SK-N-SH (cell line): ENCODE data around the gene R3HCC1L. TPM values are rescaled to one million over a fixed set of nuclear protein-coding genes. Genes with fewer than 3 reads are reported as not detected.

ENCODE experiments used
- CTCF ChIA-PET: fragments of 300-600, 350-600 bp; formaldehyde crosslinking; extraction: SDS; loops from one replicate; lab custom pipeline; 2021; lab: Yijun Ruan, JAX
- POLR2A ChIA-PET: fragments of 350-600 bp; sonication (Branson Sonifier 250); formaldehyde crosslinking; extraction: SDS; loops from one replicate; lab custom pipeline; 2020; ENCODE audit warnings: antibody characterized with exemption, inconsistent platforms; lab: Yijun Ruan, JAX
- DNase-seq: peaks from one replicate; pipeline ENCODE4 v3.0.0; 2012
- H2AFZ ChIP-seq: fragments of 200-600 bp; sonication (generic); 2 replicates; pipeline ENCODE4 v1.8.1; 2016; ENCODE audit warnings: antibody characterized with exemption, mild to moderate bottlenecking, low read depth
- H3F3A ChIP-seq: fragments of 200-600 bp; sonication (generic); replicated peaks from 2 replicates; pipeline ENCODE3; 2016; ENCODE audit warnings: antibody characterized with exemption, mild to moderate bottlenecking; ENCODE audit not compliant: insufficient read depth
- H3K27ac ChIP-seq, 2 experiments: fragments of 200-500 bp in 1 of 2; fragments of 200-600 bp in 1 of 2; sonication (Bioruptor generic) in 1 of 2; sonication (generic), shearing (Covaris generic) in 1 of 2; 2 replicates each; pipeline versions ENCODE4 v1.5.1 to v1.6.1; 2014 to 2016; ENCODE audit warnings: low read depth in 2 of 2, inconsistent platforms in 1 of 2, low read length in 1 of 2, mild to moderate bottlenecking in 1 of 2, mixed read lengths in 1 of 2
- H3K27me3 ChIP-seq: fragments of 200-600 bp; sonication (generic), shearing (Covaris generic); 2 replicates; pipeline ENCODE4 v1.6.1; 2016; ENCODE audit warnings: mixed run types; ENCODE audit not compliant: insufficient read depth
- H3K36me3 ChIP-seq, 2 experiments: fragments of 200-500 bp in 1 of 2; fragments of 200-600 bp in 1 of 2; sonication (Bioruptor generic) in 1 of 2; sonication (generic) in 1 of 2; replicated peaks in 1 of 2; 2 replicates each; pipeline versions ENCODE3 to v1.5.1; 2014 to 2016; ENCODE audit warnings: low read length in 1 of 2, mild to moderate bottlenecking in 1 of 2; ENCODE audit not compliant: insufficient read depth in 2 of 2, control insufficient read depth in 1 of 2
- H3K4me1 ChIP-seq, 2 experiments: fragments of 200-500 bp in 1 of 2; fragments of 200-600 bp in 1 of 2; sonication (Bioruptor generic) in 1 of 2; sonication (generic), shearing (Covaris generic) in 1 of 2; 2 replicates each; pipeline versions ENCODE4 v1.5.1 to v1.6.1; 2014 to 2016; ENCODE audit warnings: low read depth in 1 of 2, low read length in 1 of 2, mixed run types in 1 of 2; ENCODE audit not compliant: insufficient read depth in 2 of 2, control insufficient read depth in 1 of 2
- H3K4me2 ChIP-seq: fragments of 200-600 bp; sonication (generic), shearing (Covaris generic); 2 replicates; pipeline ENCODE4 v1.6.1; 2017; ENCODE audit warnings: mixed run types
- H3K4me3 ChIP-seq, 2 experiments: fragments of 200-500 bp in 1 of 2; fragments of 200-600 bp in 1 of 2; sonication (Bioruptor generic) in 1 of 2; sonication (generic), shearing (Covaris generic) in 1 of 2; 2 replicates each; pipeline versions ENCODE4 v1.5.1 to v1.8.1; 2014 to 2016; ENCODE audit warnings: low read depth in 2 of 2, inconsistent platforms in 1 of 2, low read length in 1 of 2, mild to moderate bottlenecking in 1 of 2, mixed read lengths in 1 of 2, moderate library complexity in 1 of 2
- H3K79me2 ChIP-seq: fragments of 200-600 bp; sonication (generic); 2 replicates; pipeline ENCODE4 v1.8.1; 2017; ENCODE audit warnings: mild to moderate bottlenecking; ENCODE audit not compliant: insufficient read depth
- H3K9ac ChIP-seq: fragments of 200-600 bp; sonication (generic); 2 replicates; pipeline ENCODE4 v1.6.1; 2017; ENCODE audit warnings: mixed run types
- H3K9me2 ChIP-seq: fragments of 200-600 bp; sonication (generic); 2 replicates; pipeline ENCODE4 v1.6.1; 2017; ENCODE audit warnings: mixed run types
- H3K9me3 ChIP-seq: fragments of 200-600 bp; sonication (generic); 2 replicates; pipeline ENCODE4 v1.6.1; 2017; ENCODE audit warnings: mixed run types, mild to moderate bottlenecking, moderate library complexity
- H4K20me1 ChIP-seq: fragments of 200-600 bp; sonication (generic); 2 replicates; pipeline ENCODE4 v1.6.1; 2017; ENCODE audit warnings: mild to moderate bottlenecking, mixed run types; ENCODE audit not compliant: insufficient read depth
- ELF1 ChIP-seq: IDR thresholded peaks from 2 replicates; pipeline ENCODE4 v1.4.0; 2012
- FOSL2 ChIP-seq: IDR thresholded peaks from 2 replicates; pipeline ENCODE4 v1.4.0; 2012; ENCODE audit warnings: low read depth, mild to moderate bottlenecking, moderate library complexity, borderline replicate concordance
- GABPA ChIP-seq: IDR thresholded peaks from 2 replicates; pipeline ENCODE4 v1.4.0; 2012; ENCODE audit warnings: low read depth, mild to moderate bottlenecking
- MXI1 ChIP-seq: IDR thresholded peaks from 2 replicates; pipeline ENCODE4 v1.6.1; 2012; ENCODE audit warnings: mild to moderate bottlenecking, low read depth, low read length, improper control_type of control experiment
- RAD21 ChIP-seq: IDR thresholded peaks from 2 replicates; pipeline ENCODE4 v1.6.1; 2012; ENCODE audit warnings: mild to moderate bottlenecking, low read length
- TAF1 ChIP-seq: IDR thresholded peaks from 2 replicates; pipeline ENCODE4 v1.6.1; 2012; ENCODE audit warnings: low read depth, mild to moderate bottlenecking, low read length, moderate library complexity, borderline replicate concordance
- TCF12 ChIP-seq: IDR thresholded peaks from 2 replicates; pipeline ENCODE4 v1.4.0; 2012
- YY1 ChIP-seq: IDR thresholded peaks from 2 replicates; pipeline ENCODE4 v1.4.0; 2012; ENCODE audit warnings: low read depth, mild to moderate bottlenecking
- WGBS: methylation state at CpG from one replicate; pipeline ENCODE4 v1.1.6; 2017; ENCODE audit warnings: low lambda C conversion rate; 5-methylcytosine and 5-hydroxymethylcytosine counted together
- polyA plus RNA-seq, 3 experiments: library from polyadenylated mRNA; depleted of rRNA; stranded (reverse); fragments of >200 nt; gene quantifications; 2 replicates each; pipeline ENCODE4 v1.2.3, GENCODE V29; 2012
- TF ChIP-seq, protein P1 (sequence below): IDR thresholded peaks from 2 replicates; pipeline ENCODE4; 2012
- TF ChIP-seq, protein P2 (sequence below): fragments of 150-350 bp; IDR thresholded peaks from 2 replicates; pipeline ENCODE4 v1.6.1; 2016; ENCODE audit warnings: mild to moderate bottlenecking, low read depth, low read length
- TF ChIP-seq, protein P3 (sequence below): IDR thresholded peaks from 2 replicates; pipeline ENCODE4 v1.4.0; 2012; ENCODE audit warnings: low read depth, borderline replicate concordance
- TF ChIP-seq, protein P4 (sequence below): fragments of 200-600 bp; sonication (generic); IDR thresholded peaks from 2 replicates; pipeline ENCODE4 v1.6.1; 2017; ENCODE audit warnings: antibody characterized with exemption, mild to moderate bottlenecking, moderate library complexity

R3HCC1L gene
- polyA plus RNA-seq, 1 of the 3 experiments (the other 2 are of a cell fraction), result 6.0 TPM

DNA sequence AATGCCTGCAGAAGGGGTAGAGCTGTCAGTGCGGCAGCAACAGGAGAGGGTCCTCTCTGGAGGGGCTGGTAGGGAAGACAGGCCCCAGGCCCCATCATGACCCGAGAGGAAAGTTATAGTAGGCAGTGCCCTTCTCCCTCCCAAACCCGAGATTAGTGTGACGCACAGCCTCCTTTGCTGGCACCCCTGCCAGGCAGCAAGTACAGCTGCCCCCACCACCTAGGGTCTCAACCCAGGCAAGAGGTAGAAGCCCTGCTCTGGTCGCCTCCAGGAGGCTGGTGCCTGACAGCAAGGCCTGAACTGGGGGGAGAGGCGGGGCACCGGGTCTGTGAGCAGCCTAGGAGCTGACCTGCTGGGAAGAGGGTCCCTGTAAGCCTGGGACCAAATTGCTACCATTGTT is 118.0 kb downstream of the R3HCC1L start:
- POLR2A ChIA-PET, result no interaction called here
- TF ChIP-seq TAF1 (no peak), GABPA (no peak), FOSL2 (no peak), YY1 (no peak), ELF1 (no peak), RAD21 (no peak), MXI1 (no peak), TCF12 (no peak)
- TF ChIP-seq, protein P1, sequence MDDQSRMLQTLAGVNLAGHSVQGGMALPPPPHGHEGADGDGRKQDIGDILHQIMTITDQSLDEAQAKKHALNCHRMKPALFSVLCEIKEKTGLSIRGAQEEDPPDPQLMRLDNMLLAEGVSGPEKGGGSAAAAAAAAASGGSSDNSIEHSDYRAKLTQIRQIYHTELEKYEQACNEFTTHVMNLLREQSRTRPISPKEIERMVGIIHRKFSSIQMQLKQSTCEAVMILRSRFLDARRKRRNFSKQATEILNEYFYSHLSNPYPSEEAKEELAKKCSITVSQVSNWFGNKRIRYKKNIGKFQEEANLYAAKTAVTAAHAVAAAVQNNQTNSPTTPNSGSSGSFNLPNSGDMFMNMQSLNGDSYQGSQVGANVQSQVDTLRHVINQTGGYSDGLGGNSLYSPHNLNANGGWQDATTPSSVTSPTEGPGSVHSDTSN, result no peak
- TF ChIP-seq, protein P2, sequence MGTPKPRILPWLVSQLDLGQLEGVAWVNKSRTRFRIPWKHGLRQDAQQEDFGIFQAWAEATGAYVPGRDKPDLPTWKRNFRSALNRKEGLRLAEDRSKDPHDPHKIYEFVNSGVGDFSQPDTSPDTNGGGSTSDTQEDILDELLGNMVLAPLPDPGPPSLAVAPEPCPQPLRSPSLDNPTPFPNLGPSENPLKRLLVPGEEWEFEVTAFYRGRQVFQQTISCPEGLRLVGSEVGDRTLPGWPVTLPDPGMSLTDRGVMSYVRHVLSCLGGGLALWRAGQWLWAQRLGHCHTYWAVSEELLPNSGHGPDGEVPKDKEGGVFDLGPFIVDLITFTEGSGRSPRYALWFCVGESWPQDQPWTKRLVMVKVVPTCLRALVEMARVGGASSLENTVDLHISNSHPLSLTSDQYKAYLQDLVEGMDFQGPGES, result no peak
- TF ChIP-seq, protein P3, sequence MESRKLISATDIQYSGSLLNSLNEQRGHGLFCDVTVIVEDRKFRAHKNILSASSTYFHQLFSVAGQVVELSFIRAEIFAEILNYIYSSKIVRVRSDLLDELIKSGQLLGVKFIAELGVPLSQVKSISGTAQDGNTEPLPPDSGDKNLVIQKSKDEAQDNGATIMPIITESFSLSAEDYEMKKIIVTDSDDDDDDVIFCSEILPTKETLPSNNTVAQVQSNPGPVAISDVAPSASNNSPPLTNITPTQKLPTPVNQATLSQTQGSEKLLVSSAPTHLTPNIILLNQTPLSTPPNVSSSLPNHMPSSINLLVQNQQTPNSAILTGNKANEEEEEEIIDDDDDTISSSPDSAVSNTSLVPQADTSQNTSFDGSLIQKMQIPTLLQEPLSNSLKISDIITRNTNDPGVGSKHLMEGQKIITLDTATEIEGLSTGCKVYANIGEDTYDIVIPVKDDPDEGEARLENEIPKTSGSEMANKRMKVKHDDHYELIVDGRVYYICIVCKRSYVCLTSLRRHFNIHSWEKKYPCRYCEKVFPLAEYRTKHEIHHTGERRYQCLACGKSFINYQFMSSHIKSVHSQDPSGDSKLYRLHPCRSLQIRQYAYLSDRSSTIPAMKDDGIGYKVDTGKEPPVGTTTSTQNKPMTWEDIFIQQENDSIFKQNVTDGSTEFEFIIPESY, result no peak
- TF ChIP-seq, protein P4, sequence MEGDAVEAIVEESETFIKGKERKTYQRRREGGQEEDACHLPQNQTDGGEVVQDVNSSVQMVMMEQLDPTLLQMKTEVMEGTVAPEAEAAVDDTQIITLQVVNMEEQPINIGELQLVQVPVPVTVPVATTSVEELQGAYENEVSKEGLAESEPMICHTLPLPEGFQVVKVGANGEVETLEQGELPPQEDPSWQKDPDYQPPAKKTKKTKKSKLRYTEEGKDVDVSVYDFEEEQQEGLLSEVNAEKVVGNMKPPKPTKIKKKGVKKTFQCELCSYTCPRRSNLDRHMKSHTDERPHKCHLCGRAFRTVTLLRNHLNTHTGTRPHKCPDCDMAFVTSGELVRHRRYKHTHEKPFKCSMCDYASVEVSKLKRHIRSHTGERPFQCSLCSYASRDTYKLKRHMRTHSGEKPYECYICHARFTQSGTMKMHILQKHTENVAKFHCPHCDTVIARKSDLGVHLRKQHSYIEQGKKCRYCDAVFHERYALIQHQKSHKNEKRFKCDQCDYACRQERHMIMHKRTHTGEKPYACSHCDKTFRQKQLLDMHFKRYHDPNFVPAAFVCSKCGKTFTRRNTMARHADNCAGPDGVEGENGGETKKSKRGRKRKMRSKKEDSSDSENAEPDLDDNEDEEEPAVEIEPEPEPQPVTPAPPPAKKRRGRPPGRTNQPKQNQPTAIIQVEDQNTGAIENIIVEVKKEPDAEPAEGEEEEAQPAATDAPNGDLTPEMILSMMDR, result no peak
- CTCF ChIA-PET, result interaction anchor here (1.1 to 3.7 kb wide), 3 partner anchors 10 to 57 kb away, joined by 3 to 29 read pairs (median 22); no protein-coding TSS in a partner anchor

More for the DNA sequence above, 118.0 kb downstream of the R3HCC1L start:
- no peaks in the 10 kb centered on the region for H3K9me2 ChIP-seq
- no peak for DNase-seq
- H3K4me1 ChIP-seq, result peaks cover 0 to 18% of the 10 kb centered on the region in 2 experiments; a peak in 1 of 4 replicates
- H3K36me3 ChIP-seq, result peaks cover 0 to 28% of the 10 kb centered on the region in 2 experiments
- no peak overlapping the region for H2AFZ ChIP-seq
- H3K4me2 ChIP-seq, result no peak overlapping the region
- H3K4me3 ChIP-seq, result no peak overlapping the region
- no peaks in the 10 kb centered on the region for H3K27me3 ChIP-seq
- H3K27ac ChIP-seq, result no peak overlapping the region; a peak in 1 of 4 replicates
- H3K9me3 ChIP-seq, result no peaks in the 10 kb centered on the region
- WGBS, result 96% methylated on average over 6 of the region's 7 CpGs
- no peak overlapping the region for H3K9ac ChIP-seq
- H3F3A ChIP-seq, result no peaks in the 10 kb centered on the region
- H4K20me1 ChIP-seq, result no peaks in the 10 kb centered on the region
- H3K79me2 ChIP-seq, result no peaks in the 10 kb centered on the region
